ENCODE data around the gene NOC2L. TPM values are rescaled to one million over a fixed set of nuclear protein-coding genes. Genes with fewer than 3 reads are reported as not detected.
A peak's percentile ranks its signal among the peaks of the same experiment; 100 is the strongest.
"Not testable (repeated sequence)": the region's sequence is repeated elsewhere in the genome, so short reads cannot be mapped to it uniquely, and the experiment has no call there.

The NOC2L gene
- total RNA-seq, 1 donor from 2014 or later, result 33.2 TPM

DNA sequence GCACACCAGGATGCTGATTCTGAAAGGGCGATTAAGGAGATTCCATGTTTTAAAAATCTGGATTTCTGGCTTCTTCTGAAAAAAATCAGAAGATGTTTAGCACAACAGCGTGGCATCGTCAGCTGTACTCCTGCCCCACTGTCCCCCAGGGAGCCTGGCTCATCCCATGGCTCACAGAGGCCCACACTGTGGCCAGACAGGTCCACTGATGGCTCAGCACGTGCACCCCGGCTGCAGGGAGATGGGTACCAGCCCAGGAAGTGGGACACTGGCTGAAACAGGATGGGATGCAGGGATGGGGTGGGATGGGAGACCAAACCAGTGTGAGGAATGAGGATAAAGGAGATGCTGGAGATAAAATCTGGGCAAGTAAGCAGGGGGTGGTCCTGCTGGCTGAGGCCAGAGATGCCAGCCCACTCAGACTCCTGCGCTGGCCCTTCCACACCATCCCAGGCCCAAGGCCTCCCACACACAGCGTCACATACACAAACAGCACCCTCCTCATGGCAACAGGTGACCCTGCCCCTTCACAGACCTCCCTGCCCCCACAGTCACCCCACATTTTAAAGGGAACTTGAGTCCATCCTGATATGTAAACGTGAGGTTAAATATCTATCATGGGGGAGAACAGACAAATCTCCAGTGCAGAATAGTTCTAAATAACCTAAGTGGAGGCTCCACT, 59.3 kb downstream of the NOC2L start:
- intact Hi-C loops (cut with DNase I), result no loop called here
- no peak overlapping the region for H3K27ac ChIP-seq
- H3K4me3 ChIP-seq, result no peak overlapping the region
- peak in 1 of 2 donors; percentile 6 for DNase-seq (ENCODE audit: low spot score in 2 of 2)
- no peaks in the 10 kb centered on the region for H3K27me3 ChIP-seq
- no peak for TF ChIP-seq CTCF (IDR thresholded peaks at IDR 0.05)
- H3K4me1 ChIP-seq, result no peaks in the 10 kb centered on the region
- H3K9me3 ChIP-seq, result no peaks in the 10 kb centered on the region
- H3K36me3 ChIP-seq, result no peaks in the 10 kb centered on the region

- intact Hi-C loops (cut with DNase I); DNase-seq (ENCODE audit: low spot score in 2 of 2); H3K4me3 ChIP-seq; H3K9me3 ChIP-seq; H3K27ac ChIP-seq; H3K36me3 ChIP-seq; H3K4me1 ChIP-seq; H3K27me3 ChIP-seq: not testable (repeated sequence)
Measured at GRCh38 chr1:897951-898350, 61.1 kb downstream of the NOC2L start.

GRCh38 chr1:897226-897625, 61.8 kb downstream of the NOC2L start:
- DNase-seq (ENCODE audit: low spot score in 2 of 2), result no peak
- Histone ChIP-seq H3K36me3 (no peaks in the 10 kb centered on the region), H3K4me3 (no peak overlapping the region), H3K9me3 (no peaks in the 10 kb centered on the region), H3K4me1 (no peaks in the 10 kb centered on the region), H3K27ac (no peak overlapping the region), H3K27me3 (no peaks in the 10 kb centered on the region)
- no peak for TF ChIP-seq CTCF (IDR thresholded peaks at IDR 0.05)
- intact Hi-C loops (cut with DNase I), result no loop called here

Other genes with a start within 250 kb of the NOC2L start
- 9.7 TPM for gene SAMD11, start 35.3 kb downstream of the NOC2L start, total RNA-seq
- gene KLHL17, start 1.3 kb upstream of the NOC2L start, total RNA-seq, result 16.6 TPM
- not detected for gene PLEKHN1, start 7.2 kb upstream of the NOC2L start, total RNA-seq
- gene PERM1, start 22.8 kb upstream of the NOC2L start, total RNA-seq, result not detected
- gene HES4, start 40.8 kb upstream of the NOC2L start, total RNA-seq, result 285 TPM
- 125 TPM for gene ISG15, start 54.2 kb upstream of the NOC2L start, total RNA-seq
- gene AGRN, start 60.9 kb upstream of the NOC2L start, total RNA-seq, result 109 TPM
- not detected for gene RNF223, start 115.0 kb upstream of the NOC2L start, total RNA-seq
- 23.7 TPM for gene C1orf159, start 156.8 kb upstream of the NOC2L start, total RNA-seq
- not detected for gene TTLL10, start 214.6 kb upstream of the NOC2L start, total RNA-seq
- not detected for gene TNFRSF18, start 247.3 kb upstream of the NOC2L start, total RNA-seq